HG03457 (cell line): ENCODE measurements around the gene C1QTNF1.

ENCODE experiments used
- ATAC-seq: cut with Tn5 transposase; IDR thresholded peaks from one replicate; pipeline ENCODE4 v1.9.1; 2021; ENCODE audit warnings: moderate number of reproducible peaks; ENCODE audit not compliant: unreplicated experiment

C1QTNF1 gene

GRCh38 chr17:79023886-79024771 lies at the start of gene C1QTNF1:
Gene C1QTNF1 (plus strand): TSS chr17:79024169. CDS start chr17:79043969, 19,800 bp downstream.
- no peak for ATAC-seq

- no peak for ATAC-seq
Measured at GRCh38 chr17:78974635-78975591, 49.1 kb upstream of the C1QTNF1 start.

DNA sequence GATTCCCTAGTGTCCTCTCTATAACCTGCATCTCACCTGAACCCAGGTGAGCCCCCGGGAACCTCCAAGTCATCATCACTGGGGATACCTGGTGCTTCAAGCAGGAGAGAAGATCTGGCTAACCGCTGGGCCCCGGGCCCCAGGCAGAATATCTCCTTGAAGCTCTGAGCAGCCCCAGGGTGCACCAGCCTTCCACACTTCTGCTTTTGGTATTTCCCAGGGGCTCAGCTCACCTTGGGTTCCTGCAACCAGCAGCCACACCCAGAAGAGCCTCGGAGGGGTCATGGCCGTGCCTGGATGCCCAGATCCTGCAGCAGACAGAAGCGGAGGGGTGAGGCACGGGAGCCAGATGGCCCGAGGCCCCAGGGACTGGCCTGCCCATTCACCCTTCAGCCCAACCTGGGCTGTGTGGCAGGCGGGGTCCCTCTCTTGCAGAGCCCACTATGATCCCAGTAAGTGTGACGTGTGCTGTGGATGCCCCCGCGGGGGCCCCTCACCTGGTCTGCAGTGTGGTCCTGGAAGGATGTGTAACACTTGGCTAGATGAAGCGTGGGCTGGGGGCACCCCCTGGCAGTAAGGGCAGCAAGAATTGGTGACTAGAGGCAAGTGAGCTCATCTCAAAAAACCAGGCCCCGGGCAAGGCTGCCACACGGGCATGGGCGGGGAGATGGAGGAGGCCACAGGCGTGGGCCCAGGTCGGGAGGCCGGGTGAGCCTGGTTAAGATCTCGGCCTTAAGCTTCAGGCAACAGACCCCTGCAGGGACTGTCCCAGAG lies 46.9 kb upstream of the C1QTNF1 start:
- no peak for ATAC-seq

- ATAC-seq: no peak
Measured at GRCh38 chr17:78977681-78977943, 46.4 kb upstream of the C1QTNF1 start.

DNA sequence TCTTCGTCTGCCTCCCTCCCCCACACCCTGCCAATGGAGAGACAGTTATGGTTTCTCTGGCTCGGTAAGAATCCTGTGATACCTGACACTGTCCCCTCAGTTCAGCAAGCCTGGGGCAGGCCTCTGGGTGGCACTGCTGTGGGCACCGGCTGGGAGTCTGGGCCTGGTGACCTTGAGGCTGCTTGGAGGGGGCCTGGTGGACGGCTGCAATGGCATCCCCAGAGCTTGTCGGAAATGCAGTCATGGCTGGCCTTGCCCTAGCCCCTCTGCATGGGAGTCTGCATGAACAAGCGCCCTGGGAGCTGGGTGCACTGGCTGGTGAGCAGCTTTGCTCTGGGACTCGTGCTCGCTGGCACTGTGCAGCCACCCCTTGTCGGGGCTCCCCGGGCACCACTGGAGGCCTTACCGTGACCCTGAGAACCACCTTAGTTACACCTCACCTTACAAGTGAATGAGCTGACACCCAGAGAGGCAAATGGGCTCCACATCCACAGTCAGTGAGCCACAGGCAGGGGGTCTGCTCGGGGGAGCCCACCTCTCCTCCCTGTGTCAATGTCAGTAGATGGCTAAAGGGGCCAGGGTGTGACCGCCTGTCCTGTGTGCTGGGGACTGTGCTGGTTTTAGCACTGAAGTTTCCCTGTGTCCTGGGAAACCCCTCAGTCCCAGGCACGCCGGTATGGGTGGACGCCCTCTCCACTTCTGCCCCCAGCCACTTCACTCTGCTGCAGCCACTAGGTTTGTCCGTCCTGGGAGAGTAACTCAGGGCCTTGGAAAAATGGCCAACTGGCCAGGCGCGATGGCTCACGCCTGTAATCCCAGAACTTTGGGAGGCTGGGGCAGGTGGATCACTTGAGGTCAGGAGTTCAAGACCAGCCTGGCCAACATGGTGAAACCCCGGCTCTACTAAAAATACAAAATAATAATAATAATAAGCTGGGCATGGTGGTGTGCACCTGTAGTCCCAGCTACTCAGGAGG lies 45.7 kb upstream of the C1QTNF1 start:
- no peak for ATAC-seq

DNA sequence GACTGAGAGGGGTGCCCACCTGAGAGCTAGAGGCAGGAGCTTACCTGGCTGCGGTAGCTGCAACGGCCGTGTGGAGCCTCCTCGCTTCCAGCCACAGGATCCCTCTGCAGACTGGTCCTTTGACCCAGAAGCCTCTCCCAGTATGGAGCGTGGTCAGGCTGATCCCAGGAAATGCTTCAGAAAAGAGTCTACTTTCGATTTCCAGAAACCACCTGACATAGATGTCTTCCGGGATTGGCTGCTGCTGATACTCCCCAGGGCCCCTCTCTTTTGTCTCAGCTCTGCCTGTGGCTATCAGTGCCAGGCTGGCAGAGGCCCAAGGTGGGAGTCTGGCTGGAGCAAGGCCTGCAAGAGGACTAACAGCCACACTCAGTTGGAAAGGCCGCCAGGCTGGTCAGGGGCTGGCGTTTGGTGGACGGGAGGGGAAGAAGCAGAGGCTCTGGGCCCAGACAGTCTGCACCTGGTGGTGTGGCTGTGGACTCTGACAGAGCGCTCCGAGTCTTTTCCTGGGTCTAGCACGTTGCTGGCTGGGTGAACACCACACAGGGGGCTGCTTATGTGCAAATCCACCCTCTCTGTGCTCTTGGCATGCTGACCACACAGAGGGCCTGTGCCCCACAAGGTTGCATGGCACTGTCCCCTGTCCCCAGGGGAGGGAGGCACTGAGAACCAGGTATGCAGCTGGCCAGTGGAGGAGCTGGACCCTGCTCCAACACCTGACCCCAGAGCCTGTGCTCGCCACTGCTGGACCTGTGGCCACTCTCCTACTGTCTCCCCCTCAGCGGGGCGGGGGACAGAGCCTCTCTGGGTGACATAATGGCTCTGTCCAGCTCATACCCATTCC lies 44.0 kb upstream of the C1QTNF1 start, which contains the start of gene LGALS3BP:
LGALS3BP (minus strand) TSS at position 144 of the 844 bp plus-strand sequence. CDS start 2,732 bp downstream, outside the sequence.
- no peak for ATAC-seq

- ATAC-seq: no peak
Measured at GRCh38 chr17:78980624-78980972, 43.4 kb upstream of the C1QTNF1 start.

GRCh38 chr17:78981010-78981888 lies 42.7 kb upstream of the C1QTNF1 start:
- ATAC-seq: no peak

DNA sequence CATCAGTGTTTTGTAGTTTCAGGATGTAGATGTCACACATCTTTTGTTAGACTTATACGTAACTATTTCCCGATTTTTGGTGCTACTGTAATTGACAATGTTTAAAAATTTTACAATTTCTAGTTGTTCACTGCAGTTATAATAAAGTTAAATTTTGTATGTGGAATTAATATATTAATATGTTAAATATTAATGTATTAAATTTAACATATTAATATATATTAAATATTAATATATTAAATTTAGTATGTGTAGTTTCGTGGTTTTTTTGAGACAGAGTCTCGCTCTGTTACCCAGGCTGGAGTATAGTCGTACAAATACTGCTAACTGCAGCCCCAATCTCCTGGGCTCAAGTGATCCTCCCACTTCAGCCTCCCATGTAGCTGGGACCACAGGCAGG lies 38.6 kb upstream of the C1QTNF1 start:
- ATAC-seq: no peak

- ATAC-seq: no peak
Measured at GRCh38 chr17:78986048-78986648, 37.8 kb upstream of the C1QTNF1 start.

DNA sequence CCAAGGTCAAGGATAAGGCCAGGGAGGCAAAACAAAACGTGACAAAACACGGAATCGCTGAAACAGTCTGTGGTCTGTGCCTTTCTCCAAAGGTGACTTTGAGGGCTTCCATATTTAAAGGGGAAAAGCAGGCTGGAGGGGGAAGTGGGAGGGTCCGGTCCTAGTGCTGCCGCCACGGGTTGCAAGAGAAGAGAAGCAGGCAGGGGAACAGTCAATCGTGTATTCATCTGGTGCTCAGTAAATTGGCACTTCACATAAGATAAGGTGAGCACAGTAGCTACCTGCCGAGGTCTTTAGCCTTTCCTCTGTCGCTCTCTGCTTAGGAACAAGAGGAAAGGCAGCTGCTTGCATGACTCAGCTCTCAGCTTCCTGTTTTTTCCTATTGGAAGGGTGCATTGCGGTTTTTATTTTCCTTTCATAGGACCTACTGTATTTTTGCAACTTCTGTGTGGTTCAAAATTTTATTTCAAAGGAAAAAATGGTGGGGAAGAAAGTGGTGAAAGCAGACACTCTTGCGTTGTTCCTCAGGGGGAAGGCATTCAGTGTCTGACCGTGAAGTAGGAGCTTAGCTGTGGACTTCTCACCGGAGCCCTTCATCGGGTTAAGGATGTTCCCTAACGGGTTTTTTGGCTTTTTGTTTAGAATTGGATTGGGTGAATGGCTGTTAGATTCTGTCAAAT lies 37.2 kb upstream of the C1QTNF1 start:
- ATAC-seq: no peak

DNA sequence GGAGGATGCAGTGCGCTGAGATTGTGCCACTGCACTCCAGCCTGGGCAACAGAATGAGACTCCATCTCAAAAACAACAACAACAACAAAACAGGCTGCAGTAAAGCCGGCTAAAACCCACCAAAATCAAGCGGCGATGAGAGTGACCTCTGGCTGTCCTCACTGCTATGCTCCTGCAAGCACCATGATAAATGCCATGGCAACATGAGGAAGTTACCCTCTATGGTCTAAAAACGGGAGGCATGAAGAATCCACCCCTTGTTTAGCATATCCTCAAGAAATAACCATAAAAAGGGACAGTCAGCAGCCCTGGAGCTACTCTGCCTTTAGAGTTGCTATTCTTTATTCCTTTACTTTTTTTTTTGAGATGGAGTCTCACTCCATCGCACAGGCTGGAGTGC lies 35.8 kb upstream of the C1QTNF1 start:
- no peak for ATAC-seq

DNA sequence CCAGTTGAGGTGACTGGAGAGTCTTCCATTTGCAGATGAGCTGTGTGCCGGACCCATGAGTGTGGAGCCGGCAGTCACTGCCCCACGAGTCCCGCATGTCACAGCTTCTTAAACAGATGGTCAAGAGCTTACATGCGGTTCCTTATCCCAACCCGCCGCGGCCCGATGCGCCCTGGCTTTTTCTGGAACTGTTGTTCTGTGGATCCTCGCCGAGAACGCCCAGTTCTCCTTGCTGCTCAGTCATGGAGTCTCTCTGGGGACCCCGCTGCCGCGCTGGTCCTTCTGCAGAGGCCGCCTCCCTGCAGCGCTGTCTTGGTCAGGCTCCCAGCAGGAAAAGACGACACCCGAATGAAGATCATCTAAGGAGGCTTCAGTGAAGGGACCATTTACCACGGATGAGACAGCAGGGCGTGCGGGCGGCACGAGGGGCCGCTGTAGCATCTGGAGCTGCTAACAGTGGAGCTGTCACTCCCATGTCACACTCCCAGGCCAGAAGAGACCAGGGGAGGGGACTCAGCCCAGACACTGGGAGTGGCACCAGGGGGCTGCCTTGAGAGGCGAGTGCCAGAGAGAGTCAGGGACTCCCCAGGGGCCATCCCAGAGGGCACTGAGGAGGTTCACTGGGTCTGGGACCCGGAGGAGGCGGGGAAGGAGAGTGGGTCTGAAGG lies 33.5 kb upstream of the C1QTNF1 start:
- ATAC-seq: no peak

DNA sequence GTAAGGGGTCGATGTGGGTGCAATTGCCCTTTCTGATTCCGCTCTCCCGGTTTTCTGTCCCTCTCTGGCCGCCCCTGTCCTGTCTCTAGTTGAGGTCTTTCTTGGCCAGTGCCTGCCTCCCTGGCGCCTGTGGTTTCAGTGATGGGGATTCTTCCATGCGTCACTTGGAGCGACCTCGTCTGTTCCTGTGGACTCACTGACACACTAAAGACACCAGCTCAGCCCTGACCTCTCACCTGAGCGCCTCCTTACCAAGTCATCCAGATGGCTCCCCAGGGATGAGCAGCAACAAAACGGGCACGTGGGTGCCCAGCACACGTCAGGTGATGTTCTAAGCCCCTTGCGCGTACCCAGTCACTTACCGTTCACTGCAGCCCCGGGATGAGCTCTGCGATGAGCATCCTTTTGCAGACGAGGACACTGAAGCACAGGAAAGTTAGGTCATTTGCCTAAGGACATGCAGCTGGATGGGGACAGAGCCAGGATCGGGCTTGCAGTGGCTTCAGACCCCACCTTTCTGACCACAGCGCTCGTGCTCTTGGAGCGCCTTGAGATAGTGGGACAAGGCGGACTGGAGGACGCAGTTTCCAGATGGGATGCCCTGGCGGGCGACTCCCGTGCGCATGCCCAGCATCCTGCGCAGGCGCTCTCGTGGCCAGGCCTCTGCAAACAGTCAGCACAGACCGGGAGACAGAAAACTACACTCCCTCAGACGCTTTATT lies 32.8 kb upstream of the C1QTNF1 start:
- no peak for ATAC-seq

DNA sequence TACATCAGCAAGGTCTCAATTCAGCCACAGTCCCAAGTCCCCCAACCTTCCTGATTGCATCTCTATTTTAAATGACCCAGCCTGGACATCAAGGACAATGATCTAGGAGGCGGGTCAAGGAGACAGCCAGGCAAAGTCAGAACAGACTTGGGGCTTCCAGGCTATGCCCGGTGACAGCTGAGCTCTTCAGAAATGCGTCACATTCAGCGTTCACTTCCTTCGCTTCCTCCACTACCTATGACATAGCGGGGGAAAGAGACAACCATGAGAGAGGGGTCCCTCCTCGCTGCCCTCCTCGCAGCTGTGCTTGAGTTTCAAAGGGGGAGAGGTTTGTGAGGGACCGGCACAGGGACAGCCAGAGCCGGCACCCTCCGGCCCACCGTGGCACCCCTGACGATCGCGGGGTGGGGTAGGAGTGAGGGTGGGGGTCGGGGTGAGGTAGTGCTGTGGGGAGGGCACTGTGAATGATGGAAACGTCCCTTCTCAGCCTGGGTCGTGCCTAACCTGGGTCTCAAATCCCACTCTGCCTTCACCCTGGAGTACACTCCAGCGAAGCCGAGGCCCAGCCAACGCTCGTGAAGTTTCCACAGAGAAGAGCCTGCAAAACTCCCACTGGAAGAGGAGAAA lies 31.9 kb upstream of the C1QTNF1 start:
- ATAC-seq: no peak
